ENCODE data around the gene RDH5. TPM values are rescaled to one million over a fixed set of nuclear protein-coding genes. Genes with fewer than 3 reads are reported as not detected.

RDH5 gene
- polyA plus RNA-seq, 1 of the 3 experiments (the other 2 are of a cell fraction), result 5.2 TPM

GRCh38 chr12:55760663-55761062 lies 40.5 kb downstream of the RDH5 start:
- CTCF ChIA-PET, result interaction anchor here (1.0 to 1.5 kb wide), 2 partner anchors 22 to 166 kb away, joined by 3 to 6 read pairs; no protein-coding TSS in a partner anchor
- Histone ChIP-seq H3K4me3 (ENCODE audit: low read depth in 2 of 2, low read length in 1 of 2) (no peak overlapping the region), H3K36me3 (replicated peaks in 1 of 2; ENCODE audit: control insufficient read depth in 1 of 2, insufficient read depth in 2 of 2, low read length in 1 of 2) (peaks cover 47 to 60% of the 10 kb centered on the region in 2 experiments), H4K20me1 (ENCODE audit: insufficient read depth) (no peaks in the 10 kb centered on the region), H3K79me2 (ENCODE audit: insufficient read depth) (peaks cover 11% of the 10 kb centered on the region; the same call in 1 of the 2 replicates), H3K27ac (ENCODE audit: low read depth in 2 of 2, low read length in 1 of 2) (no peak overlapping the region), H3K9me3 (no peaks in the 10 kb centered on the region), H3K27me3 (ENCODE audit: insufficient read depth) (no peaks in the 10 kb centered on the region), H3F3A (replicated peaks; ENCODE audit: insufficient read depth) (peaks cover 18% of the 10 kb centered on the region), H3K4me1 (ENCODE audit: control insufficient read depth in 1 of 2, insufficient read depth in 2 of 2, low read depth in 1 of 2, low read length in 1 of 2) (no peaks in the 10 kb centered on the region; a peak in 1 of 4 replicates), H2AFZ (ENCODE audit: low read depth) (no peak overlapping the region), H3K4me2 (no peak overlapping the region), H3K9me2 (no peaks in the 10 kb centered on the region), H3K9ac (no peak overlapping the region)
- POLR2A ChIA-PET, result no interaction called here
- TF ChIP-seq FOXM1 (IDR thresholded peaks at IDR 0.05; ENCODE audit: low read depth), result no peak
- no peak for DNase-seq
- 96% methylated on average over 6 of the region's 6 CpGs for WGBS (ENCODE audit: low lambda C conversion rate)

- Histone ChIP-seq H3K4me1 (ENCODE audit: control insufficient read depth in 1 of 2, insufficient read depth in 2 of 2, low read depth in 1 of 2, low read length in 1 of 2) (peaks cover 0 to 2% of the 10 kb centered on the region in 2 experiments; a peak in 1 of 4 replicates), H3K4me3 (ENCODE audit: low read depth in 2 of 2, low read length in 1 of 2) (no peak overlapping the region), H4K20me1 (ENCODE audit: insufficient read depth) (no peaks in the 10 kb centered on the region), H3K9ac (no peak overlapping the region), H3K27ac (ENCODE audit: low read depth in 2 of 2, low read length in 1 of 2) (no peak overlapping the region), H3K27me3 (ENCODE audit: insufficient read depth) (no peaks in the 10 kb centered on the region), H3K9me3 (no peaks in the 10 kb centered on the region), H3K4me2 (no peak overlapping the region), H3F3A (replicated peaks; ENCODE audit: insufficient read depth) (peaks cover 10% of the 10 kb centered on the region), H2AFZ (ENCODE audit: low read depth) (no peak overlapping the region), H3K9me2 (no peaks in the 10 kb centered on the region), H3K79me2 (ENCODE audit: insufficient read depth) (peaks cover 11% of the 10 kb centered on the region; the same call in 1 of the 2 replicates), H3K36me3 (replicated peaks in 1 of 2; ENCODE audit: control insufficient read depth in 1 of 2, insufficient read depth in 2 of 2, low read length in 1 of 2) (peaks cover 35 to 53% of the 10 kb centered on the region in 2 experiments)
- ChIA-PET CTCF (interaction anchor here (1.2 to 1.4 kb wide), 2 partner anchors 19 to 24 kb away, joined by 4 to 5 read pairs; no protein-coding TSS in a partner anchor), POLR2A (no interaction called here)
- DNase-seq, result no peak
- no peak for TF ChIP-seq RCOR1 (IDR thresholded peaks at IDR 0.05; ENCODE audit: low read length)
- no peak for TF ChIP-seq YY1 (IDR thresholded peaks at IDR 0.05; ENCODE audit: low read depth)
- no peak for TF ChIP-seq TEAD4 (IDR thresholded peaks at IDR 0.05; ENCODE audit: borderline replicate concordance, insufficient read depth)
Observed at GRCh38 chr12:55762646-55763045, 42.5 kb downstream of the RDH5 start.

DNA sequence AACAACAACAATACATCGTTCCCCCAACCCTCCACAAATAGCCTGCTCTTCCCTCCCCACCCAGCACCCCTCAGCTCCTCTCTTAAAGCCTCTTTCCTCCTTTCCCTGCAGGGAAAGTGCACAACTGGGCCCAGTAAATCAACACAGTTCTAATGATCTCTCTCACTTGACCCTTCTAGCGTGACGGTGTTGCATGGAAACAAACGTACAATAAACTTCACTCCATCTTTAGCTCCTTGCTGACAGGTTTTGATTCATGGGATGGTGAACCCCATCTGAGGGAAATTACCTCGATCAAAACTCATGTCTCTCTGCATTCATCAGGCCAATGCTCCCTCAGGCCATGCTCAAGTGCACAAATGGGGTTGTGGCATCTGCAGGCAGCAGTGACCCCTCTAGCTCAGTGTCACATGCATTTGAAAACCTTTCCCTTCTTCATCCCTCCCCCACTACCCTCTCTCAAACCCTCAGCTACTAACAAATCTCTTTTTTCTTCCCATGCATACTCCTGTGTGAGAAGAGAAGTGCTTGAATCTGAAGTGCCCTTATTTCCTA lies 45.6 kb downstream of the RDH5 start:
- Histone ChIP-seq H3K4me3 (ENCODE audit: low read depth in 2 of 2, low read length in 1 of 2) (no peak overlapping the region), H3K4me2 (no peak overlapping the region), H3K9me2 (no peaks in the 10 kb centered on the region), H3K27me3 (ENCODE audit: insufficient read depth) (no peaks in the 10 kb centered on the region), H2AFZ (ENCODE audit: low read depth) (no peak overlapping the region), H3K36me3 (replicated peaks in 1 of 2; ENCODE audit: control insufficient read depth in 1 of 2, insufficient read depth in 2 of 2, low read length in 1 of 2) (peaks cover 25 to 41% of the 10 kb centered on the region in 2 experiments), H3K79me2 (ENCODE audit: insufficient read depth) (peaks cover 19% of the 10 kb centered on the region; the same call in 1 of the 2 replicates), H3K9me3 (no peaks in the 10 kb centered on the region), H4K20me1 (ENCODE audit: insufficient read depth) (no peaks in the 10 kb centered on the region), H3K4me1 (ENCODE audit: control insufficient read depth in 1 of 2, insufficient read depth in 2 of 2, low read depth in 1 of 2, low read length in 1 of 2) (peaks cover 0 to 2% of the 10 kb centered on the region in 2 experiments; a peak in 1 of 4 replicates), H3K27ac (ENCODE audit: low read depth in 2 of 2, low read length in 1 of 2) (no peak overlapping the region), H3K9ac (no peak overlapping the region), H3F3A (replicated peaks; ENCODE audit: insufficient read depth) (no peaks in the 10 kb centered on the region)
- 86% methylated on average over 5 of the region's 5 CpGs for WGBS (ENCODE audit: low lambda C conversion rate)
- DNase-seq, result no peak
- ChIA-PET POLR2A (interaction anchor here (0.6 kb wide), 1 partner anchor 21 kb away, joined by 4 read pairs; no protein-coding TSS in a partner anchor), CTCF (interaction anchor here (0.8 to 1.4 kb wide), 3 partner anchors 9 to 18 kb away, joined by 3 to 4 read pairs (median 3); no protein-coding TSS in a partner anchor)
- TF ChIP-seq SMC3 (IDR thresholded peaks at IDR 0.05; ENCODE audit: low read depth, low read length) (no peak), USF2 (IDR thresholded peaks at IDR 0.05; ENCODE audit: borderline replicate concordance, low read depth, low read length) (no peak), EP300 (IDR thresholded peaks at IDR 0.05; ENCODE audit: borderline replicate concordance in 1 of 2, low read depth in 1 of 2, low read length in 1 of 2) (no peak), RFX5 (IDR thresholded peaks at IDR 0.05; ENCODE audit: low read length) (no peak), USF1 (IDR thresholded peaks at IDR 0.05; ENCODE audit: borderline replicate concordance, low read depth) (no peak), YY1 (IDR thresholded peaks at IDR 0.05; ENCODE audit: low read depth) (no peak), RAD21 (IDR thresholded peaks at IDR 0.05; ENCODE audit: low read length) (no peak), ELF1 (IDR thresholded peaks at IDR 0.05) (no peak), ZBTB33 (IDR thresholded peaks at IDR 0.05; ENCODE audit: borderline replicate concordance, low read depth) (no peak)
- TF ChIP-seq, protein P1, sequence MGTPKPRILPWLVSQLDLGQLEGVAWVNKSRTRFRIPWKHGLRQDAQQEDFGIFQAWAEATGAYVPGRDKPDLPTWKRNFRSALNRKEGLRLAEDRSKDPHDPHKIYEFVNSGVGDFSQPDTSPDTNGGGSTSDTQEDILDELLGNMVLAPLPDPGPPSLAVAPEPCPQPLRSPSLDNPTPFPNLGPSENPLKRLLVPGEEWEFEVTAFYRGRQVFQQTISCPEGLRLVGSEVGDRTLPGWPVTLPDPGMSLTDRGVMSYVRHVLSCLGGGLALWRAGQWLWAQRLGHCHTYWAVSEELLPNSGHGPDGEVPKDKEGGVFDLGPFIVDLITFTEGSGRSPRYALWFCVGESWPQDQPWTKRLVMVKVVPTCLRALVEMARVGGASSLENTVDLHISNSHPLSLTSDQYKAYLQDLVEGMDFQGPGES (IDR thresholded peaks at IDR 0.05; ENCODE audit: low read depth, low read length), result no peak
- TF ChIP-seq, protein P2, sequence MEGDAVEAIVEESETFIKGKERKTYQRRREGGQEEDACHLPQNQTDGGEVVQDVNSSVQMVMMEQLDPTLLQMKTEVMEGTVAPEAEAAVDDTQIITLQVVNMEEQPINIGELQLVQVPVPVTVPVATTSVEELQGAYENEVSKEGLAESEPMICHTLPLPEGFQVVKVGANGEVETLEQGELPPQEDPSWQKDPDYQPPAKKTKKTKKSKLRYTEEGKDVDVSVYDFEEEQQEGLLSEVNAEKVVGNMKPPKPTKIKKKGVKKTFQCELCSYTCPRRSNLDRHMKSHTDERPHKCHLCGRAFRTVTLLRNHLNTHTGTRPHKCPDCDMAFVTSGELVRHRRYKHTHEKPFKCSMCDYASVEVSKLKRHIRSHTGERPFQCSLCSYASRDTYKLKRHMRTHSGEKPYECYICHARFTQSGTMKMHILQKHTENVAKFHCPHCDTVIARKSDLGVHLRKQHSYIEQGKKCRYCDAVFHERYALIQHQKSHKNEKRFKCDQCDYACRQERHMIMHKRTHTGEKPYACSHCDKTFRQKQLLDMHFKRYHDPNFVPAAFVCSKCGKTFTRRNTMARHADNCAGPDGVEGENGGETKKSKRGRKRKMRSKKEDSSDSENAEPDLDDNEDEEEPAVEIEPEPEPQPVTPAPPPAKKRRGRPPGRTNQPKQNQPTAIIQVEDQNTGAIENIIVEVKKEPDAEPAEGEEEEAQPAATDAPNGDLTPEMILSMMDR (IDR thresholded peaks at IDR 0.05), result no peak
